SU-DHL-6 (cell line): Measurements from ENCODE around the gene ISOC1.

Experiments
- H2AFZ ChIP-seq: fragments of 200-600 bp; sonication (generic); 2 replicates; pipeline ENCODE4 v1.6.1; 2014; ENCODE audit warnings: low read depth, mild to moderate bottlenecking, moderate library complexity, mixed read lengths, antibody characterized with exemption, low read length; ENCODE audit not compliant: severe bottlenecking
- H3F3A ChIP-seq: fragments of 200-600 bp; shearing (Covaris generic); 2 replicates; pipeline ENCODE4 v1.6.0; 2016; ENCODE audit warnings: antibody characterized with exemption, mild to moderate bottlenecking; ENCODE audit not compliant: insufficient read depth
- H3K27ac ChIP-seq: fragments of 200-600 bp; sonication (generic); 2 replicates; pipeline ENCODE4 v1.5.1; 2016; ENCODE audit warnings: low read depth, mild to moderate bottlenecking, low read length, moderate library complexity, mixed read lengths
- H3K27me3 ChIP-seq: fragments of 200-600 bp; sonication (generic), shearing (Covaris generic); 2 replicates; pipeline ENCODE4 v1.6.0; 2014; ENCODE audit warnings: mild to moderate bottlenecking, low read length
- H3K36me3 ChIP-seq: fragments of 200-600 bp; sonication (generic); 2 replicates; pipeline ENCODE4 v1.6.1; 2014; ENCODE audit warnings: mild to moderate bottlenecking, low read length, mixed read lengths
- H3K4me2 ChIP-seq: fragments of 300-600, 200-600 bp; shearing (Covaris generic), sonication (generic); 2 replicates; pipeline ENCODE4 v1.6.0; 2014; ENCODE audit warnings: low read length, low read depth, mild to moderate bottlenecking; ENCODE audit not compliant: poor library complexity, severe bottlenecking
- H3K4me3 ChIP-seq: fragments of 200-600 bp; sonication (generic); 2 replicates; pipeline ENCODE4 v1.5.1; 2014; ENCODE audit warnings: antibody characterized with exemption, low read length, mild to moderate bottlenecking, mixed read lengths; ENCODE audit not compliant: insufficient read depth, poor library complexity, severe bottlenecking
- H3K79me2 ChIP-seq: fragments of 200-600 bp; sonication (generic); 2 replicates; pipeline ENCODE4 v1.6.1; 2014; ENCODE audit warnings: mild to moderate bottlenecking, low read length, moderate library complexity; ENCODE audit not compliant: insufficient read depth
- H3K9ac ChIP-seq: fragments of 200-600 bp; sonication (generic); 2 replicates; pipeline ENCODE4 v1.7.0; 2014; ENCODE audit warnings: mild to moderate bottlenecking, low read length
- H3K9me2 ChIP-seq: fragments of 200-600 bp; sonication (generic); replicated peaks from 2 replicates; pipeline ENCODE4 v1.6.1; 2014; ENCODE audit warnings: low read length; ENCODE audit not compliant: insufficient read depth
- H3K9me3 ChIP-seq: fragments of 200-600 bp; sonication (generic); 2 replicates; pipeline ENCODE4 v1.6.1; 2014; ENCODE audit warnings: low read length, mixed read lengths; ENCODE audit not compliant: insufficient read depth
- H4K20me1 ChIP-seq: fragments of 200-600 bp; sonication (generic); 2 replicates; pipeline ENCODE4 v1.6.1; 2014; ENCODE audit warnings: low read depth, mild to moderate bottlenecking, antibody characterized with exemption, low read length, moderate library complexity, mixed read lengths
- CTCF ChIP-seq: fragments of 200-600 bp; sonication (generic); IDR thresholded peaks from one replicate; pipeline ENCODE4 v1.5.1; 2017; ENCODE audit warnings: antibody characterized with exemption, mild to moderate bottlenecking, low read length, moderate library complexity; ENCODE audit not compliant: insufficient read depth, poor library complexity, severe bottlenecking
- EZH2phosphoT487 ChIP-seq: fragments of 200-600 bp; sonication (generic), shearing (Covaris generic); conservative IDR thresholded peaks from 2 replicates; pipeline ENCODE4 v1.6.1; 2018; ENCODE audit warnings: mild to moderate bottlenecking, antibody characterized with exemption, low read length, moderate library complexity, mixed read lengths

ISOC1 gene

GRCh38 chr5:129074903-129075302 is 19.6 kb upstream of the ISOC1 start:
- Histone ChIP-seq H2AFZ (no peak overlapping the region), H3K9me3 (no peaks in the 10 kb centered on the region), H3K27ac (no peak overlapping the region), H3K36me3 (no peaks in the 10 kb centered on the region), H3K4me2 (no peak overlapping the region), H3K4me3 (no peak overlapping the region), H3K27me3 (no peaks in the 10 kb centered on the region), H3F3A (no peaks in the 10 kb centered on the region), H3K9me2 (no peaks in the 10 kb centered on the region), H3K9ac (no peak overlapping the region), H3K79me2 (no peaks in the 10 kb centered on the region), H4K20me1 (no peaks in the 10 kb centered on the region)
- TF ChIP-seq EZH2phosphoT487 (no peak), CTCF (no peak)

GRCh38 chr5:129077433-129078075 is 17.0 kb upstream of the ISOC1 start:
- H3K79me2 ChIP-seq: no peaks in the 10 kb centered on the region
- H3K36me3 ChIP-seq: no peaks in the 10 kb centered on the region
- H3F3A ChIP-seq: no peaks in the 10 kb centered on the region
- H3K9me2 ChIP-seq: no peaks in the 10 kb centered on the region
- TF ChIP-seq CTCF (no peak), EZH2phosphoT487 (no peak)
- H3K27me3 ChIP-seq: no peaks in the 10 kb centered on the region
- H3K4me3 ChIP-seq: no peak overlapping the region
- H4K20me1 ChIP-seq: no peaks in the 10 kb centered on the region
- H3K9me3 ChIP-seq: no peaks in the 10 kb centered on the region
- no peak overlapping the region for H3K4me2 ChIP-seq
- H3K9ac ChIP-seq: no peak overlapping the region
- H2AFZ ChIP-seq: no peak overlapping the region
- no peak overlapping the region for H3K27ac ChIP-seq

- Histone ChIP-seq H3K4me3 (no peak overlapping the region), H3K79me2 (no peaks in the 10 kb centered on the region), H2AFZ (no peak overlapping the region), H3F3A (no peaks in the 10 kb centered on the region), H3K9me2 (no peaks in the 10 kb centered on the region), H3K27ac (no peak overlapping the region), H3K9me3 (no peaks in the 10 kb centered on the region), H3K27me3 (no peaks in the 10 kb centered on the region), H3K4me2 (no peak overlapping the region), H4K20me1 (no peaks in the 10 kb centered on the region), H3K9ac (no peak overlapping the region), H3K36me3 (no peaks in the 10 kb centered on the region)
- no peak for TF ChIP-seq EZH2phosphoT487
- TF ChIP-seq CTCF: no peak
Observed at GRCh38 chr5:129078247-129078646, 16.3 kb upstream of the ISOC1 start.
